ENCODE data around the gene MAN2B1.
A peak's percentile ranks its signal among the peaks of the same experiment; 100 is the strongest.
"Not testable (repeated sequence)": the region's sequence is repeated elsewhere in the genome, so short reads cannot be mapped to it uniquely, and the experiment has no call there.

MAN2B1 gene

GRCh38 chr19:12656899-12657571 is 9.5 kb downstream of the MAN2B1 start:
- no peak for DNase-seq

- no peak for DNase-seq
Measured at GRCh38 chr19:12655546-12655945, 11.0 kb downstream of the MAN2B1 start.

DNA sequence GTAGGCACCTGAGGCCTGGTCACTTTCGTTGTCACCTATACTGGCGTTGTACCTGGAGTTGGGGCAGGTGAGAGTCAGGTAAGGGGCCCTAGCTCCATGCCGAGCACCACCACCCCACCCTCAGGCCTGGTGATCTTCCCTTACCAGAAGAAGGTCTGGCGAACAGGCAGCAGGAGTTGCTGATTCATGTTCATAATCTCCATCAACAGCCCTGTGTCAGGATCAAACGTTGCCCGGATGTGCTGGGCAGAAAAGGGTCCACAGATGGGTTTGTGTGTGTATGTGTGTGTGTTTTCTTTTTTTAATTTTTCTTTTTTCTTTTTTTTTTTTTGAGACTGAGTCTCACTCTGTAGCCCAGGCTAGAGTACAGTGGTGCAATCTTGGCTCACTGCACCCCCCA is 14.3 kb downstream of the MAN2B1 start:
- DNase-seq = no peak

DNA sequence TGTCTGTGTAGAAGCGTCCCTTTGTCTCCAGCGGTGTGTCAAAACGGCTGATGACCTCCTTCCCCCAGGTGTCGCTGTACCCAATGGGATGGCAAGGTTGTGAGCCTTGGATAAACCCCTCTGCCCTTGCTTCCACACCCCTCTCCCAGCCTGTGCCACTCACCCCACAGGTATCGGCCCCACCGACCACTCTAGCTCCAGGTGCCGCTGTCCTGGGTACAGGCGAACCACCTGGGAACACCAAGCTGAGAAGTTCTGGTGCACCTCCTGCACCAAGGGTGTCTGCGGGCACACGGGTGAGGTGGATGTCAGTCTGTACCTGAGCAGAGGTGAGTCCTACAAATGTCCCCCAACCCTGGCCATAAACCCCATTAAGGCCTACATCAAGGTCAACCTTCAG is 16.6 kb downstream of the MAN2B1 start:
- no peak for DNase-seq

DNA sequence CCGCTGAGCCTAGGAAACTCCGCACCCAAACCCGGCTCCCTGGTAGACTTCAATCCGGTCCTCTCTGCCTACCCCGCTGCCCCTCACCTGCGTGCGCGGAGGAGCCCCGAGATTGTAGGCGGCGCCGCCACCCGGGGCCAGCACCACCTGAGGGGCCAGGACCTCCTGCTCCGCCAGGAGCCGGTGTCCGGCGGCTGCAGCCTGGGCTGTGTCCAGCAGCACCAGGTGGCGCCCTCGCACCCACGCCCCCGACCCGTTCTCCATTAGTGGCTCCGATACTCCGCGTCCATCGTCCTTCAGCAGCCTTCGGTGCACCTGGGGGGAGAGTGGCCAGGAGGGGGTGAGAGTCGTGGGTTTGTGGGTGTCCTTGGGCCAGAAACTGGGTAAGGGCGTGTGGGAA is 18.5 kb downstream of the MAN2B1 start:
- no peak for DNase-seq

GRCh38 chr19:12647490-12648071 is 19.0 kb downstream of the MAN2B1 start:
- DNase-seq = peak; percentile 39

DNA sequence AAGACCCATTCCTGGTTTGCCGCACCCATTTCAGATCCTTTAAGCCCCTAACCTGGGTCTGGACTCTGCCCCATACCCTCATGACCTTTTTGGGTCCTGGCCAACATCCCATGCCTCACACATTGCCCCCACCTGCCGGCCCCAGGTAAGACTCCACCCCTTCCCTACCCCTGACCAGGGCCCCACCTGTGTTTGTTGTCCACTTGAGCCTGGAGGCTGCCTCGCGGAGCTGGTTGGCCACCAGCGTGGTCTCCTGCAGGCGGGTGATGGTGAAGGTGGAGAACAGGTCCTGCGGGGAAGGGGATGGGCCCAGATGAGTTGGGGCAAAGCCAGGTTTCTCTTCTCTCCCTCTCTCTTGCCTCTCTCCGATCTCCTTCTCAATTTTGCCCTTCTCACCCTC is 19.5 kb downstream of the MAN2B1 start:
- no peak for DNase-seq

DNA sequence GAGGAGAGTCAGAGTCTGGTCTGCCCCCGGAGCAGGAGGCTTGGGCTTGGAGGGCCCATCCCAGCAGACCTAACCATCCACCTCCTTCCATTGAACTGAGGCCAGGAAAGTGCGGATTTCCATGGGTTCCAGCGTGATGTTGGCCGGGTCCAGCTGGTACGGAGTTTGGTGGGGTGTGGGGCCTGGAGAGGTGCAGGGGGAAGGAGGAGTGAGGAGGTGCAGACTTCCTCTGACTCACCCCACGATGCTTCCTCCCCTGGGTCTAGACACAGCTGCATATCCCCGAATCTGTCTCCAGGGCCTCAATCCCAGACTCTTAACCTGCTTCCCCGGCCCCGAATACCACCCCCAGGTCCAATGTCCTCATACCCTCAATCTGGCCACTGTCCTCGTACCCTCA is 20.0 kb downstream of the MAN2B1 start:
- DNase-seq = no peak

DNA sequence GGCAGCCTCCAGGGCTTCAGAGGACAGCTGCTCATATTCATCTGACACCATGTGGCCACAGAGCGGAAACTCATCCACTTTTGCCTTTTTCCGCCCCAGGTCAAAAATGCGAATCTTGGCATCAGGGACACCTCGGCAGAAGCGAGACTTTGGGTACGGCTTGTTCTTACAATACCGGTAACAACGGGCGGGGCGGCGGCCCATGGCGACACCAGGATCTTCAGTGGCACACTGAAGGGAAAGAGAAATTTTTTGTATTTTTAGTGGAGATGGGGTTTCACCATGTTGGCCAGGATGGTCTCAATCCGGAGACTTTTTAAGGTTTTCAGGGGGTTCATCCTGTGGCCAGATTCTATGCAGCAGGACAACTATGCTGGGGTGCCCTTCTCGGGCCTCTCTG is 22.8 kb downstream of the MAN2B1 start:
- not testable (repeated sequence) for DNase-seq

DNA sequence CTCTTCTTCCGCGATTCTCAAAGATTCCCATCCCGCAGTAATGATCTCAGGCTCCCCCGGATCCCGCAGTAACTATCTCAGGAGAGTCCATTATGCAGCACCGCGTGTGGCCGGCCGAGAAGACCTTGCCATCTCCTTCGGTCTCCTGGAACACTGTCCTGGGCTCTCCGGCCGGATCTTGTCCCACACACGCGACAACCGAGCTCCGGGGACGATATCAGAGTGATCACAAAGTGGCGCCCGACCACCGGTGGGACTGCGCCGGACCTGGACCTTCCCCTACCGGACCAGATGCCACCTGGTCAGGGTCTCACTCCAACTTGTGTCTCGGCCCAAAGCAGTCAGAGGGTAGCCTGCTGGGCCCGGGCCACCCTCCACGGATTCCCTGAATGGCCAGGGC is 24.0 kb downstream of the MAN2B1 start:
- DNase-seq = no peak

DNA sequence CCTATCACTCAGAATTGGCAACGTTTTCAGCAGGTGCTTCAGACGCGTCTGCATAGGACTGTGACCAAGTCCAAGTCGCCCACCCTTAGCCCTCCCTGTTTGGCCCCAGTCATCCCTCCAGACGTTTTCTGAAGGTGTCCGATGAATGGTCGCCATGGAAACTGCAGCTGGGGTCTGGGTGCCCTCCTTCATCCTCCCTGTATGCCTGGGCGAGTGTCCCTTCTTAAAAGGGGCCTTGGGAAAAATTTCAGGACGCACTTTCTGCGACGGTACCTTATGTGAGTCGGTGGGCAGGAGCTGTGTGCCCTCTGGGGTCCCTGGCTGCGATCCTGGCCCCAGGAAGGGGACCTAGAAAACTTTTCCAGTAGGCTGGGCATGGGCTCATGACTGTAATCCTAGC is 25.1 kb downstream of the MAN2B1 start:
- no peak for DNase-seq

- peak; percentile 87 for DNase-seq
Measured at GRCh38 chr19:12639901-12640613, 26.5 kb downstream of the MAN2B1 start.

- DNase-seq = no peak
Measured at GRCh38 chr19:12638611-12639182, 27.8 kb downstream of the MAN2B1 start.

GRCh38 chr19:12636631-12637030 is 29.9 kb downstream of the MAN2B1 start:
- no peak for DNase-seq

GRCh38 chr19:12629215-12629614 is 37.3 kb downstream of the MAN2B1 start:
- DNase-seq = no peak

- DNase-seq = no peak
Measured at GRCh38 chr19:12628040-12629022, 38.2 kb downstream of the MAN2B1 start.

DNA sequence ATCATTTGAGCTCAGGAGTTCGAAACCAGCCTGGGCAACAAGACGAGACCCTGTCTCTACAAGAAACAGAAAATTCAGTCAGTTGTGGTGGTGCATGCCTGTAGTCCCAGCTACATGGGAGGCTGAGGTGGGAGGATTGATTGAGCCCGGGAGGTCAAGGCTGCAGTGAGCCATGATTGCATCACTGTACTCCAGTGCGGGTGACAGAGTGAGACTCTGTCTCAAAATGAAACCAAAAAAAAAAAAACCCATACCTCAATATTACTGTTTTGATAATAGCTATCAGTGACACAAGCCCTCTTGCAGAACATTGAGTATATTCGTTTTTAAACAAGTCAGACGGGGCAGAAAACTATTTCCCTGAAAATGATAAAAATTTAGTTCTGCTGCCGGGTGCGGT is 39.6 kb downstream of the MAN2B1 start:
- DNase-seq = no peak

GRCh38 chr19:12623361-12624031 is 43.0 kb downstream of the MAN2B1 start:
- DNase-seq = no peak

DNA sequence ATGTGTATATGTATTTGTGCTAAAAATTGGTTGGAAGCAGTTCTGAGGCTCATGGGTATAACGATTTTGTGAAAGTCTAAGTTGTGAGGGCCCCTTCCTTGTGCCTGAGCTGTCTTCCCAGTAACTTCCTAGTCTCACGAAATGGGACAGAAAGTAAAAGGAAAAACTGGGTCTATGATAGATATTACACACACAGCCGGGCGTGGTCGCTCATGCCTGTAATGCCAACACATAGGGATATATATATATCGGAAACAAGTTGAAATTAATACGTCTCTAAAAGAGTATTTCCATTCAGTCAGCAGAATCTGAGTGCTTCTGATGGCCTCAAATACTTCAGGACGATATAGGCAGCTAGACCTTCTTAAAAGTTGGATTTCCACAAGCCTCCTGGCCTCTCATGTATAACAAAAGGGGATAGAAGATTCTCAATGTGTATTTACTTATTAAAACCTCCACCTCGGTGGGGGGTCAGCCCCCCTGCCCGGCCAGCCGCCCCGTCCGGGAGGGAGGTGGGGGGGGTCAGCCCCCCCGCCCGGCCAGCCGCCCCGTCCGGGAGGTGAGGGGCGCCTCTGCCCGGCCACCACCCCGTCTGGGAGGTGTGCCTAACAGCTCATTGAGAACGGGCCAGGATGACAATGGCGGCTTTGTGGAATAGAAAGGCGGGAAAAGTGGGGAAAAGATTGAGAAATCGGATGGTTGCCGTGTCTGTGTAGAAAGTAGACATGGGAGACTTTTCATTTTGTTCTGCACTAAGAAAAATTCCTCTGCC is 45.1 kb downstream of the MAN2B1 start:
- not testable (repeated sequence) for DNase-seq

- DNase-seq = no peak
Measured at GRCh38 chr19:12617646-12618045, 48.9 kb downstream of the MAN2B1 start.

GRCh38 chr19:12611361-12611699 is 55.2 kb downstream of the MAN2B1 start:
- DNase-seq = no peak

Measured in CD4-positive, alpha-beta T cell treated with Interleukin-21 for 1 hour (primary cell).